Spleen (tissue), 11 donors: ENCODE data around the gene ADAMTSL3. TPM values are rescaled to one million over a fixed set of nuclear protein-coding genes. Genes with fewer than 3 reads are reported as not detected.

Experiments
- DNase-seq: peaks from one replicate; pipeline ENCODE4 v3.0.0-alpha.2; 2020
- H3K27ac ChIP-seq, 8 donors: fragments of 200-600 bp; sonication (generic) in 7 of 8; 1 replicate in 4 of 8; 2 replicates in 4 of 8; pipeline versions ENCODE4 v1.5.0 to v1.8.0; 2016 to 2021; ENCODE audit warnings: inconsistent platforms in 4 of 8, mild to moderate bottlenecking in 4 of 8, moderate library complexity in 1 of 8
- H3K27me3 ChIP-seq, 7 donors: fragments of 200-600 bp; sonication (generic) in 6 of 7; replicated peaks in 1 of 7; 1 replicate in 4 of 7; 2 replicates in 3 of 7; pipeline versions ENCODE4 v1.5.0 to v1.8.0; 2016 to 2021; ENCODE audit warnings: inconsistent platforms in 3 of 7, mild to moderate bottlenecking in 1 of 7
- H3K36me3 ChIP-seq, 6 donors: fragments of 200-600 bp; sonication (generic) in 5 of 6; 1 replicate in 4 of 6; 2 replicates in 2 of 6; pipeline versions ENCODE4 v1.5.0 to v1.8.0; 2016 to 2021; ENCODE audit warnings: inconsistent platforms in 2 of 6
- H3K4me1 ChIP-seq, 6 donors: fragments of 200-600 bp; sonication (generic) in 5 of 6; 1 replicate in 3 of 6; 2 replicates in 3 of 6; pipeline versions ENCODE4 v1.5.0 to v1.8.0; 2016 to 2021; ENCODE audit warnings: inconsistent platforms in 3 of 6
- H3K4me3 ChIP-seq, 8 donors: fragments of 200-600 bp; sonication (generic) in 7 of 8; 1 replicate in 4 of 8; 2 replicates in 4 of 8; pipeline versions ENCODE4 v1.5.0 to v1.8.0; 2016 to 2021; ENCODE audit warnings: inconsistent platforms in 4 of 8, mild to moderate bottlenecking in 4 of 8, moderate library complexity in 2 of 8
- H3K9me3 ChIP-seq, 8 donors: fragments of 200-600 bp; sonication (generic) in 7 of 8; 1 replicate in 4 of 8; 2 replicates in 4 of 8; pipeline versions ENCODE4 v1.5.0 to v1.8.0; 2016 to 2021; ENCODE audit warnings: inconsistent platforms in 4 of 8
- CTCF ChIP-seq, 11 experiments: fragments of 200-600 bp in 7 of 11; fragments of 450-650 bp in 4 of 11; sonication (generic) in 4 of 11; IDR thresholded peaks in 8 of 11; conservative IDR thresholded peaks in 3 of 11; 1 replicate in 7 of 11; 2 replicates in 4 of 11; pipeline versions ENCODE4 v1.4.0 to v1.8.0; 2016 to 2021; ENCODE audit warnings: antibody characterized with exemption in 11 of 11, inconsistent platforms in 4 of 11, mild to moderate bottlenecking in 1 of 11
- POLR2A ChIP-seq, 3 donors: fragments of 450-650 bp; IDR thresholded peaks; one replicate each; pipeline ENCODE4 v1.5.1; 2017; ENCODE audit warnings: antibody characterized with exemption in 3 of 3, mild to moderate bottlenecking in 1 of 3
- POLR2AphosphoS5 ChIP-seq, 3 donors: sonication (generic); formaldehyde crosslinking; IDR thresholded peaks; one replicate each; pipeline ENCODE4 v1.5.1; 2017; ENCODE audit warnings: antibody characterized with exemption in 3 of 3
- WGBS, 5 donors: extraction: QIAGEN DNeasy Blood & Tissue Kit in 3 of 5; methylation state at CpG; one replicate each; pipeline versions ENCODE4 v1.1.5 to v1.1.7; 2013 to 2018; 5-methylcytosine and 5-hydroxymethylcytosine counted together
- intact Hi-C: fragments of 100-400 bp; cut with DNase I; formaldehyde crosslinking; loops from one replicate; pipeline ENCODE4 v1.15.0; 2023; ENCODE audit warnings: low total_unique reads
- polyA plus RNA-seq, 3 donors: library from polyadenylated mRNA; stranded (reverse); fragments of 200-250 nt; gene quantifications; one replicate each; pipeline ENCODE4 v1.2.1, GENCODE V29; 2013
- total RNA-seq, 7 donors: library from RNA; depleted of rRNA in 3 of 7; stranded (reverse); fragments of >200 nt in 3 of 7; fragmentation: NEBNext Ultra II Directional in 4 of 7; extraction: Animal tissue kit (Norgen Biotek cat#: 25700) in 4 of 7; gene quantifications; one replicate each; pipeline versions ENCODE4 v1.1.0 to v1.2.1, GENCODE V29; 2016 to 2021
- donor health status: healthy with polysubstance abuse.
- donor health status: DM: no; HTN: no; CAD: no; lungs with moderate emphysema.
- donor health status: DM: no; HTN: no; CAD: no.
- donor health status: Bipolar disorder and iron deficiency.
- donor health status: healthy.
- donor health status: DM: no; HTN: no; CAD: no.
- donor health status: DM: yes; HTN: yes; CAD: no.

Gene ADAMTSL3
- total and polyA plus RNA-seq, 10 donors, result 0.09 to 5.7 (median 2.9) TPM

GRCh38 chr15:83813682-83814081, 159.8 kb downstream of the ADAMTSL3 start:
- WGBS, 5 donors, result 0 to 88% (median 0%) methylated on average over 1 of the region's 1 CpG
- intact Hi-C loops, result no loop called here

GRCh38 chr15:83815506-83815905, 161.6 kb downstream of the ADAMTSL3 start:
- Histone ChIP-seq H3K4me1 (no peaks in the 10 kb centered on the region), H3K4me3 (no peak overlapping the region), H3K27me3 (peaks cover 0 to 6% (median 0%) of the 10 kb centered on the region in 7 donors), H3K9me3 (no peaks in the 10 kb centered on the region), H3K36me3 (no peaks in the 10 kb centered on the region), H3K27ac (no peak overlapping the region)
- intact Hi-C loops, result no loop called here
- TF ChIP-seq POLR2A (IDR thresholded peaks at IDR 0.05) (no peak), POLR2AphosphoS5 (IDR thresholded peaks at IDR 0.05) (no peak), CTCF (IDR thresholded peaks at IDR 0.05 in 8 of 11, conservative IDR thresholded peaks at IDR 0.05 in 3 of 11) (no peak)
- 63 to 78% (median 68%) methylated on average over 2 of the region's 2 CpGs for WGBS, 5 donors
- no peak for DNase-seq

More at GRCh38 chr15:83813682-83814081, 159.8 kb downstream of the ADAMTSL3 start:
- TF ChIP-seq POLR2AphosphoS5 (IDR thresholded peaks at IDR 0.05) (no peak), CTCF (IDR thresholded peaks at IDR 0.05 in 8 of 11, conservative IDR thresholded peaks at IDR 0.05 in 3 of 11) (no peak), POLR2A (IDR thresholded peaks at IDR 0.05) (no peak)
- peaks cover 0 to 6% (median 0%) of the 10 kb centered on the region in 7 donors for H3K27me3 ChIP-seq
- no peaks in the 10 kb centered on the region for H3K4me1 ChIP-seq
- H3K27ac ChIP-seq, result no peak overlapping the region
- no peak overlapping the region for H3K4me3 ChIP-seq
- no peaks in the 10 kb centered on the region for H3K9me3 ChIP-seq
- H3K36me3 ChIP-seq, result no peaks in the 10 kb centered on the region
- DNase-seq, result no peak

- no peaks in the 10 kb centered on the region for H3K9me3 ChIP-seq
- DNase-seq, result no peak
- WGBS, 5 donors, result 79 to 86% (median 81%) methylated on average over 8 of the region's 8 CpGs
- H3K4me1 ChIP-seq, result no peaks in the 10 kb centered on the region
- intact Hi-C loops, result no loop called here
- no peak overlapping the region for H3K4me3 ChIP-seq
- TF ChIP-seq POLR2A (IDR thresholded peaks at IDR 0.05), result no peak
- TF ChIP-seq CTCF (IDR thresholded peaks at IDR 0.05 in 8 of 11, conservative IDR thresholded peaks at IDR 0.05 in 3 of 11), result no peak
- TF ChIP-seq POLR2AphosphoS5 (IDR thresholded peaks at IDR 0.05), result no peak
- peaks cover 0 to 6% (median 0%) of the 10 kb centered on the region in 7 donors for H3K27me3 ChIP-seq
- no peak overlapping the region for H3K27ac ChIP-seq
- H3K36me3 ChIP-seq, result no peaks in the 10 kb centered on the region
Observed at GRCh38 chr15:83816124-83816883, 162.4 kb downstream of the ADAMTSL3 start.

GRCh38 chr15:83818591-83818990, 164.7 kb downstream of the ADAMTSL3 start:
- peaks cover 0 to 6% (median 0%) of the 10 kb centered on the region in 8 donors for H3K9me3 ChIP-seq
- DNase-seq, result no peak
- H3K27me3 ChIP-seq, result peaks cover 0 to 6% (median 0%) of the 10 kb centered on the region in 7 donors
- no peak overlapping the region for H3K27ac ChIP-seq
- no peak for TF ChIP-seq POLR2AphosphoS5 (IDR thresholded peaks at IDR 0.05)
- TF ChIP-seq POLR2A (IDR thresholded peaks at IDR 0.05), result no peak
- no peak for TF ChIP-seq CTCF (IDR thresholded peaks at IDR 0.05 in 8 of 11, conservative IDR thresholded peaks at IDR 0.05 in 3 of 11)
- no peaks in the 10 kb centered on the region for H3K4me1 ChIP-seq
- H3K4me3 ChIP-seq, result no peak overlapping the region
- intact Hi-C loops, result no loop called here
- WGBS, 5 donors, result 91 to 94% (median 92%) methylated on average over 8 of the region's 8 CpGs
- no peaks in the 10 kb centered on the region for H3K36me3 ChIP-seq
